Endometrial microvascular endothelial cells (primary cell): ENCODE data around the gene OLFM2. TPM values are rescaled to one million over a fixed set of nuclear protein-coding genes. Genes with fewer than 3 reads are reported as not detected.

Source experiments
- in situ Hi-C: cut with HindIII; loops from 2 replicates; pipeline ENCODE4 v1.10.0; 2017; ENCODE audit warnings: low sequenced_read_pairs, low pct_unique_long_range_greater_than_20kb; ENCODE audit errors: inconsistent ontology term
- total RNA-seq: library from RNA; depleted of rRNA; stranded (reverse); fragments of >200 nt; gene quantifications from one replicate; pipeline ENCODE4 v1.2.3, GENCODE V29; 2015; ENCODE audit errors: inconsistent ontology term

The OLFM2 gene
- total RNA-seq: not detected

DNA sequence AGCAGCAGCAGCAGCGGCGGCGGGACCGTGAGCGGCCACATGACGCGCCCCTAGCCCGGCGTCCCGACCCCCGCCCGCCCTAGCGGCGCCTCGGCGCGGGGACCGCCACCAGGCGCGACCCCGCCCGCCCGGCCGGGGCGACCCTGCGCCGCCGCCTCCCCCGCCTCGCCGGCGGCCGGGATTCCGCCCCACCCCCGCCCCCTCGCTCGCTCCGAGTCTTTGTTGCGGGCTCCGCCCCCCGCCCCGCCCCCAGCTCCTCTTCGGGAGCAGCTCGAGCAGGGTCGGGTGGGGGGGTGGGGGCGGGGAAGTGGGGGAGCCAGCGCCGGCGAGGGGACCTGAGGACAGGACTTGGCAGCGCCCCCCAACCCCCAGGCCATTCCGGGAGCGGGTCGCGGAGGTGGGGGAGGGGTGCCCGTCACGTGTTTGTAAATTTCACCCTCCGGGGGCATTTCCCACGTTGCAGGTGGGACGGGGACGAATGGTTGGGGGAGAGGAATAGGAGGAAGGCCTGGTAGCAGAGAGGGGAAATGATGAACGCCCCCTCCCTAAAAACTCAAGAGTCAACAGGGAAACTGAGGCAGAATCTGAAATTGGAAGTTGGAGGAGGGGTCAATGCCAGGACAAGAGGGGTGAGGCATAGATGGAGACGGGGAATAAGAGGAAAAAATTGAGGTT lies at the start of gene OLFM2:
TSS of gene OLFM2 (minus strand) at position 190 of the 675 bp plus-strand sequence. CDS start at position 41, 149 bp downstream.
- in situ Hi-C loops: no loop called here

DNA sequence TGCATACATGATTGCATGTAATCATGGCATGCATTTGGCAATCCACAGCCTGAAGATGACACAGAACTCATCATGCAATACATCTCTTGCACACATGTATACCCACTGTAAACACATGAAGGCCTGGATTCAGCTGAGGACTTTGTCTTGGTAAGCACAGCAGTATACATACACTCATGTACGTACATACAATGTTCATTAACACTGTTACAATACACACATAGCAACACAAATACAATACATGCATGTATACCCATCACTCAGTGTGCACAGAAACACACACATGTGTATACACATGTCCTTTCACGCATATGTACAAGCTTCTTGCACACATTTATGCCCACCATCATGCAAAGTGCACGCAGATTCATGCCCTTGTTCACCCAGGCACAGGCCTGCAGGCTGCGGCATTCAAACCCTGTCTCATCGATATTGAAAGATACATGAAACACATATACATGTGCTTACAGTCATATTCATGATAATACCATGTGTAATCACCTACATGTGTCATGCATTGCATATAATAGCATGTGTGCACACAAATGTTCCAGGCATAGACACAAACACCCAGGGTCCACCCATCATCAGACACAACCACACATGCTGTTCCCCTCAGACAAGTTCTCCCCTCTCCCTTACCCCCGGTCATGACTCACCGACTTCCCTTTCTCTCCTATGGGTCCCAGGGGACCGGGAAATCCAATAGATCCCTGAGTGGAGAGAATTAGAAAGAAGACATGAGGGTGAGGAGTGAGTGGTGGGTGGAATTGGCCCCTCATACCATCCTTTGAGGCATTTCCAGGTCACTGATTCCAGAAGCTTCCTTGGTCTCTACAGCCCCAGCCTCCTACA lies 45.3 kb upstream of the OLFM2 start:
- in situ Hi-C loops: no loop called here

DNA sequence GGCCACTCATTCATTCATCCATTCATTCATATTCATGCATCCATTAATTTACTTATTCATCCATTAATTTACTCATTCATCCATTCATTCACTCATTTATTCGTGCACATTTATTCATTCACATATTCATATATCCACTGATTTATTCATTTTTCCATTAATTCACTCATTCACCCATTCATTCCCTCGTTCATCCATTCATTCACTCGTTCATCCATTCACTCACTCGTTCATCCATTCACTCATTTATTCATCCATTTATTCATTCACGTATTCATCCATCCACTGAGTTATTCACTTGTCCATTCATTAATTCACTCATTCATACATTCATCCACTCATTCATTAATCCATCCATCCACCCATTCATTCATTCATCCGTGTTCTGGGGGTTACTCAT lies 35.8 kb upstream of the OLFM2 start:
- in situ Hi-C loops: no loop called here

- in situ Hi-C loops: no loop called here
Measured at GRCh38 chr19:9971166-9971897, 35.0 kb upstream of the OLFM2 start.

DNA sequence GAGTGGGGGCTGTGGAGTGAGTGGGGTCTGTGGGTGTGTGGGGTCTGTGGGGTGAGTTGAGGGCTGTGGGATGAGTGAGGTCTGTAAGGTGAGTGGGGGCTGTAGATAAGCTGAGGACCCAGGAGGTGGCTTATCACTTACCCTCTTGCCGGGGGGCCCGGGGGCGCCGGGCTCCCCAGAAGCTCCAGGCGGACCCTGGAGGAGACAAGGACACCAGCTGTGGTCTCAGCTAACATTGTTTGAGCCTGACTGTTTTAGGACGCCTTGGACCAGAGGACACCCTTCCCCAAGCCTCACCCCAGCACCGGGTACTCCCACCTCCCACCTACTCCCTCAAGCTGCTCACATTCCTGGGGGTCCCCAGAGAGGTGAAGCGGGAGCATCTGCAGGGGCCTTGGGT lies 34.2 kb upstream of the OLFM2 start:
- in situ Hi-C loops: no loop called here

GRCh38 chr19:9969688-9969975 lies 33.3 kb upstream of the OLFM2 start:
- in situ Hi-C loops: no loop called here

DNA sequence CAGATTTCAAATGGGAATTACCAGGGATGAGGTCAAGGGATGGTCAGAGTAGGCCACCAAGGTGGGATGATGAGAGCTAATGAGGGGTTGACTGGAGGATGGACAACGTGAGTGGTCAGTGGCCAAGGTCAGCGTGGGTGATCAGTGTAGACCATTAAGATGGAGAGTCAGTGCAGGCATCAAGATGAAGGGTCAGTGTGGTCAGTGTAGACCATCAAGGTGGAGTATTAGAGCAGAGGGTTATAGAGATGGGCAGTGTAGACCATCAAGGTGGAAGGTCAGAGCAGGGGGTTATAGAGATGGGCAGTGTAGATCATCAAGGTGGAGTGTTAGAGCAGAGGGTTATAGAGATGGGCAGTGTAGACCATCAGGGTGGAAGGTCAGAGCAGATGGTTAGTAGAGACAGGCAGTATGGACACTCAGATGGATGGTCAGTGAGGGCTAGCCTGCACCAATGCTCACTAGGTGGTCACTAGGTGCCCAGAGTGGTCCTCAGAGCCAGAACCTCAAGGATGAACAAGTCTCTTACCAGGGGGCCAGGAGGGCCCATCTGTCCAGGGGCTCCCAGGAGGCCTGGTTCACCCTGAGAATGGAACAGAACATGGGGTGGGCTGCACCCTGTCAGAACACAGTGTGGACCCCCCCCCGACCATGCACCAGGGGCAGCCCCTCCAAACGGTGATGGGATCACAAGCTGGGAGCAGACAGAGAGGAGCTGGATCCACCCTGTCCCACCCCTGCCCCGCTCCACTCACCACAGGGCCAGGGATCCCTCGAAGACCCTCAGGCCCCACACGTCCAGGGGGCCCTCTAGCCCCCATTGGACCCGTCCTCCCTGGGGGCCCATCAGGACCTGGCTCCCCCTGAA lies 32.7 kb upstream of the OLFM2 start:
- in situ Hi-C loops: no loop called here

DNA sequence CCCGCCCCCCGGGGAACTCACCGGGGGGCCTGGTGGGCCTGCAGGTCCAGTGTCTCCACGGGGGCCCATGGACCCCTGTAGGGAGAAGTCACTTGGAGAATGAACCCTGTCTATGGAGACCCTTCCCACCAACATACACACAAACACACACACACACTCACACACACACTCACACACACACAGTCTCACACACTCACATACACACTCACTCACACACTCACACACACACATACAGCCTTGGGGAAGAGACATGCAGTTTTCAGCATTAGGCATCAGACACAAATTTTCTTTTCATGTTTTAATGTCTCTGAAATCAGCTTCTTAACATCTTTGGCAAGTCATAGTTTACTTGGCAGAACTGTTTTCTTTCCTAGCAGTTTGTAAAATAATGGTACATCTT lies 31.0 kb upstream of the OLFM2 start:
- in situ Hi-C loops: no loop called here

DNA sequence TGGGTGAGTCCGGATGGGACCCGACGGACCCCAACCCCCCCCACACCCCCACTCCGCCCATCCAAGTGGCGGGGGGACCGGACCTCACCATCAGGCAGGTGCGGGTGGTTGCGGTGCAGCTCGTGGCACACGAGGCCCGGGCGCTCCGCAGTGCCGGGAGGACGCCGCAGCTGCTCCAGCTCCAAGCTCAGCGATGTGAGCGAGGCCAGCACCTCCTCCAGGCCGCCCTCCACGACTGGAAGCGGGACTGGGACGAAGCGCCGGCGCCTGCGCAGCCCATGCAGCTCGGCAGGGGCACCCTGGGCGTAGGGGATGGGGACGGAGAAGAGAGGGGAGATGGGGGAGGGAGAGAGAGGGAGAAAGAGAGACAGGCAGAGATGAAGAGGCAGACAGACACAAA lies 30.1 kb upstream of the OLFM2 start:
- in situ Hi-C loops: no loop called here

GRCh38 chr19:9966024-9966423 lies 29.7 kb upstream of the OLFM2 start:
- in situ Hi-C loops: no loop called here

DNA sequence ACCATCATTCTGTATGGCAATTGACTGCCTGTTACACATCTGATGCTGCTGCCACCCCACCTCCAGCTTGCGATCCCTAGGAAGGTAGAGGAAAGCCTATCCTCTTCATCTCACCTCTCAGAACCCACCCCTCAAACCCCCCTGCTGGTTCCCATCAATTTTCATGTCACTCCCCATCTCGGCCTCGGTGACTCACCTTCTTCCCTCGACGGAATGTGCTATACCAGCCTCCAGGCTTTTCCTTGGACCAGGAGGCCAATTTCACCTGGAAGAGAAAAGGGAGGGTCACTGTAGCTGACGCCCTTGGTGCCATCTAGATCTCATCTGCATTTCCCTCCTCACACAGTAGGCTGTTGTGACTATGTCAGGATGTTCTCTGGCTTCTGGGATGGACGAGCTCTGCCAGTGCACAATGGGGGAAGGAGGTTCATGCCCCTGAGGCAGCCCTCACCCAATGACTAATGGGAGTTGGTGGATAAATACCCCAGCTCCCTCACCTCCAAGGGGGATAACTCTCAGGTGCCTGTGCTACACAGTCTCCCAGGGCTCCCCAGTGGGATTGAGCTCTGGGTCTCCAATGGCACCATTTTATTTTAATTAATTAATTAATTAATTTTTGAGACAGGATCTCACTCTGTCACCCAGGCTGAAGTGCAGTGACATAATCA lies 26.4 kb upstream of the OLFM2 start:
- in situ Hi-C loops: no loop called here

- in situ Hi-C loops: no loop called here
Measured at GRCh38 chr19:9961103-9961502, 24.8 kb upstream of the OLFM2 start.

DNA sequence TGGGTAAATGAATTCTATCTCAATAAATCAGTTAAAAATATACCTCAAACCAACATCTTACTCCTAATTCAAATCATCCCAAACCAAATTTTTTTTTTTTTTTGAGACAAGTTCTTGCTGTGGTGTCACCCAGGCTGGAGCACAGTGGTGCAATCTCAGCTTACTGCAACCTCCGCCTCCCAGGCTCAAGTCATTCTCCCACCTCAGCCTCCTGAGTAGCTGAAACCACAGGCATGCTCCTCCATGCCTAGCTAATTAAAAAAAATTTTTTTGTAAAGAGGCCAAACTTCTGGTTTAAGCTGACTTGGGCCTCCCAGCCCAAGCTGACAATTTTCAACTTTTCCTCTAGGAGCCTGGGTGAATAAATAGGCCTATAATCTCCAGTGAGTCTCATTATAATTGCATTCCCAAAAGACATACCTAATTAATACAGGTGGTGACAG lies 22.1 kb upstream of the OLFM2 start:
- in situ Hi-C loops: no loop called here

GRCh38 chr19:9956956-9957355 lies 20.6 kb upstream of the OLFM2 start:
- in situ Hi-C loops: no loop called here

- in situ Hi-C loops: no loop called here
Measured at GRCh38 chr19:9953802-9954542, 17.7 kb upstream of the OLFM2 start.

DNA sequence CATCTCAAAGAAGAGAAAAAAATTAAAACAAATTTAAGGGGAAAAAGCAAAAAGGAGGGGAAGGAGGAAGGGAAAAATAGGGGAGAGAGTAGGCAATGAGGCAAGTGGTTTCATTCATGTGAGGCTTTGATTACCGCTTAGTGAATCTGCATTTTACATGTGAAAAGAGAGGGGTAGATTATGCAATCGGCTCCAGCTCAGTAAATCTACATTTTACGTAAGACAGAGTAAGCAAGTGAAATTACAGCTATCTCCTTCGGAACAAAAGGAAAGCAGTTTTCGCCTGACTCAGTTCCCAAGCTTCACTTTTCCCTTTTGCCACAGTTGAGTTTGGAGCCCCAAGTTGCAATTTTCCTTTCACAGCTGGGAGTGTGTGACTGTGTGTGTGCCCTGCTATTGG lies 16.0 kb upstream of the OLFM2 start:
- in situ Hi-C loops: no loop called here

GRCh38 chr19:9947441-9947840 lies 11.1 kb upstream of the OLFM2 start:
- in situ Hi-C loops: no loop called here
